ENCODE measurements around the gene RPL22.

RPL22 gene

DNA sequence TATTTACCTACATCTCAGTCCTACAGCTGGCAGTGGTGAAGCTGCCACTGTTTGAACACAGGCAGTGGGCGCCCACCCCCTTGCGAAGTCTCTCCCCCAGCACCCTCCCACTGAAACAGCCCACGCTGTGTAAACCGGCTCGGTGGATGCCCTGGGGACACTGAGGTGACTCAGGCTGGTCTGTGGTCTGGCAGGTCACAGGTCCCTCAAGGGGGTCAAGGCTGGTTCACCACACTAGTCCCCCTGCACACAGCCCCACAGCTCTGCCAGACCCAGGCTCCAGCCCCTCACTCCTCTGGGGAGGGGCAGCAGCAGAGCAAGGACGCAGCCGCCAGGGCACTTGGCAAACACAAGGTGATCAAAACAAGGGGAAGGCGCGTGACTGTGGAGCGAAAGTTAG is 26.8 kb downstream of the RPL22 start:
- DNase-seq (ENCODE audit: low read depth) = no peak

DNA sequence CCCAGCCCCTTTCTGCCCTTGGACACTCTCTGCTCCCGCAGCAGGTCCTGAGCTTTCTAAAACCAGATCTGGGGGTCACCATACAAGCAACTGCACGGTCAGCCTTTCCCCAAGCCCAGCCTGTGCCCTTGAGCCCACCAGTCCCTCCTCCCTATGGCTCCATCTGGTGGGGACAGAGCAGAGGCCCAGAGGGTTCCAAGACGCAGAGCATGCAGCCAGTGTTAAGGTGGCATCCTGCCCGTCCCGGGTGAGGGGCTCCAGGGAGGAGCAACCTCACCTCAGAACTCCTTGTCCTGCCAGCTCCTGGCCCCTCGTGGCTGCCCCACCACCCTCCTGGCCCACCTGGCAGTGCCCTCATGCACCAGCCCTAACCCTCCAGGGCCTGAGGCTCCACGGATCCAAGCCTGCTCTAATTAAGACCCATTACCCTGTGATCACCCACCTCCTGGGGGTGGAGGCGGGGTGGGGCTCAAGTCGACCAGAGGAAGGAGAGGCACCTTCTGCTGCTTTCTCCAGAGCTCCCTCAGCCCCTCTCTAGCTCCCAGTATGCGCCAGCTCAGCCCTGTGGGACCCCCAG is 27.8 kb downstream of the RPL22 start:
- no peak for DNase-seq (ENCODE audit: low read depth)

DNA sequence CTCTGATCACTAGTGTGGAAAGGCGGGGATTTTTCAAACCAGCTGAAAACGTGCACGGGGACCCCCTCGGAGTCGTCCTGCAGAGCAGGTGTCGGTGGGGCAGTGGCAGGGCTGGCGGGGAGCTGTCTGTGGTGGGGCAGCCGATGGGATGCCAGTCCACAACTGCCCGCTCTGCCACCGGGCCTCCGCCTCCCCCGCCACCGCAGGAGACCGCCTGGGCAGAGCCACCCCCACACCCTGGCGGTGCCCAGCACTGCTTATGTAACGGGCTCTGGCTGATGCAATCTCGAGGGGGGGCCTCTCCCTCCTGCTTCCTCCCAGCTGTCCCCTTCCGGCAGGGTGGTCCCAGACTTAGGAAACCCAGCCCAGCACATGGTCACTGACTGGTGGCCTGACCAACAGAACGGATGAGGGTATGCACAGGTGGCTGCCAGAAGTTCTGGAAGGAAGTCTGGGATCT is 28.6 kb downstream of the RPL22 start:
- no peak for DNase-seq (ENCODE audit: low read depth)

DNA sequence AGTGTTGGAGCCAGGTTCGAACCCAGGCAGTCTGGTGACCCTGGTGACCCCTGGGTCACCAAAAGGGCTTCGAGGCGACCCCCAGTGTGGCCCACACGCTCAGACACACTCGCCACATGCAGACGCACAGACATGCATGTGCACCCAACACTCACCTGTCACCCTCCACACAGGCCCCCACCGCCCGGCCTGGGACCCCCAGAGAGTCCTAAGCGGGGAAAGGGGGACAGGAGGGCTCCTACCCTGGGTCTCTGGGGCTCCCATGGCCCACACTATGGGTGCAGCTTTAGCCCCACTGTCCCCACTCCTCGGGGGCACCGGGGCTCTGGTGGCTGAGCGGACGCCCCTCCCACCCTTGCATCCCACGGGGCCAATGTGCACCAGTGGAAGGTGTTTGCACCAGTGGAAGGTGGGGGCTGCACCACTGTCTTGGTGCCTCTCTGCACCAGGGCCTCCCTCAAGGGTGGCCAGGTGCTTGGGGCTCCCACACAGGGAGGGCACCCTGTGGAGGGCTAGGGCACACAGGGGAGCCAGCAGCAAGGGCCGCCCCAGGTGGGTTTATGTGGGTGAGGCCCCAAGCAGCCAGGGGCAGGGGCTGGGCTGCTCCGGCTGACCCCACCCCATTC is 29.2 kb downstream of the RPL22 start:
- DNase-seq (ENCODE audit: low read depth) = no peak

DNA sequence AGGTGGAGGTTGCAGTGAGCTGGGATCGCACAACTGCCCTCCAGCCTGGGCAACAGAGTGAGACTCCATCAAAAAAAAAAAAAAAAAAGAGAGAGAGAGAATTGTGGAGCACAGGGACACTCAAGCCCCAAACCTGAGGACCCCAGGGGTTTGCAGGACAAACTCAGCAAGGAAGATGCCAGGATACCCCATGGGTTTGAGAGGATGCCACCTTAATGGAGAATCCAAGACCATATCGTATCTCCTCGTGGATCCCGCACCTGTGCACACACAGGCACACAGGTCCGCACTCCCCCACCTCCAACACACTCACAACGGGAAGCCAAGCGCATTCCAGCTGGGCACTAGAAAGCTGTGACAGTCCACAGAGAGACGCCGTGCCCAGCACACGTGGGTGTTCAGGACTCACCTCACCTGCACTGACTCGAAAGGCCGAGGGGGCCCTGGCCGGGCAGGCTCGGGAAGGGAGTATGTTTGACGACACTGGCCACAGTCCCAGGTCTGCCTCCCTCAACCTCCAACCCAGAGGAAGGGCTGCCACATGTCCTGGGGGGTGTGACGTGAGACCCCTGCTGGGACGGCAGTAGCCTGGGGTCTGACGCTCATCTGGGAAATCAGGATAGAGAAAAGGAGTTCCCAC is 30.3 kb downstream of the RPL22 start:
- no peak for DNase-seq (ENCODE audit: low read depth)

DNA sequence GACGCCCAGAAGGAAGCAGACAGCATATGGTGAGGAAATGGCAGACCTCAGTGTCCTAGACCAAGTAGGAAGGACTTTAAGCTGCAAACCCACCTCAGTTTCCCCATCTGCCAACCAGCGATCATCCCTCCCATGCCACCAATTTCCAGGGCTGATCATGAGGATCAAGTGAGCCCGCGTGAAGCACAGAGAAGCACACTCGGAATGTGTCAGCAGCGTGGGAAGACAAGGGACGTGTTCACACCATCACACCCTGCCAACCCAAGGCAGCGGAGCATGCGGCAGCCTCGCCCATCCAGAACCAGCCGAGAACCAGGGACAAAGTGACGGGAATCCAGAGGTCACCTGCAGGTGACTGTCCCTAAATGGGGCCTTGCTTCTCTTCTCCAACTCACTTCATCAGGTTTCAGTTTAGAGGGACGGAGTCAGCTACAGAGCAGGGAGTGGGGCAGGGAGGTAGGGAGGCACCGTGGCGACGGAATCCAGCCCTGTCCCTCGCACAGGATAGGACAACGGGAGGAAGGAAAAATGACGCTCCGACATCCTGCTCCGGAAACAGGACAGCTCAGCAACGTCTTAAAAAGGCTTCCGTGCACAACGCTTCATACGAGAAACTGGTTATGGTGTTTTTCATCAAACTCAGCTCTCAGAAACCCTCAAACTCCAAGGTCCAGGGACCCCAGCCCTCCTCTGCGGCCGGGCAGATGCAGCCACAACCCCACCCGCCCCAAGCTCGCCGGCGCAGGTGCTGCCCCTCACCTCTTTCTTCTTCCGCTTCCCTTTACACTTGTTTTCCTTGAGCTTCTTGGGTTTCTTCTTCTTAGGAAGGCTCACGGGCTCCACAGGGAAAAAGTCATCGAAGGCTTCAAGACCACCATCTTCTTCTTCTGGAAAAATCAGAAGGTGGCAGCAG is 31.7 kb downstream of the RPL22 start:
- no peak for DNase-seq (ENCODE audit: low read depth)

DNA sequence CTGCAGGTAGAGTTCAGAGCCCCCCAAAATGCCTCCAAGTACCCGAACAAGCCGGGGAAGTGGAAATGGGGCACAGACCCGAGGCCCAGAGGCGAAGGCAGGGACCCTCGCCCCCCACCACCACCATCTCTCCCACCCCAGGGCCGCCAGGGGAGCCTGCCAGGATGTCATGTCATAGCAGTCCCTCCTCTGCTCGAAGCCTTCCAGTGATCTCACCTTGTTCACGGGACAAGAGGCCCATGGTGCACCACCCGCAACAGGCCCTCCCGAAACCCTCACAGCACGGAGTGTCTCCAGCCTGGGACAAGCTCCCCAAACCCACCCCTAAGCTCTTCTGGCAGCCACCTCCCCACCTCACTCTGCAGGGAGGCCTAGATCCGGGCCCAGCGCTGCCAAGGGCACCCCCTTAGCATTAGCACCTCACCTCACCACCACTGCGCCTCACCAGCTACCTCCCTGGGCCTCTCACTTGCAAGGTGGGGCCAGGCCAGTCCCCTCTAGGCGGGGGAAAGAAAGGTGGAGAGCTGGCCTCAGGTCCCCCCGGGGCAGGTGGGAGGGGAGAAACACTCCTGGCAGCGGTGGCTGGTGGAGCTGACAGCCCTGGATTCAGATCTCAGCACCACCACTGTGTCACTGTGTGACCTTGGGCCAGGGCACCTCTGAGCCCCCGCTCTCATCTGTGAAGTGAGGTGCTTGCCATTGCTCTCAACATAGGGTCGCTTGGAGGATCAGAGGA is 32.6 kb downstream of the RPL22 start:
- no peak for DNase-seq (ENCODE audit: low read depth)

DNA sequence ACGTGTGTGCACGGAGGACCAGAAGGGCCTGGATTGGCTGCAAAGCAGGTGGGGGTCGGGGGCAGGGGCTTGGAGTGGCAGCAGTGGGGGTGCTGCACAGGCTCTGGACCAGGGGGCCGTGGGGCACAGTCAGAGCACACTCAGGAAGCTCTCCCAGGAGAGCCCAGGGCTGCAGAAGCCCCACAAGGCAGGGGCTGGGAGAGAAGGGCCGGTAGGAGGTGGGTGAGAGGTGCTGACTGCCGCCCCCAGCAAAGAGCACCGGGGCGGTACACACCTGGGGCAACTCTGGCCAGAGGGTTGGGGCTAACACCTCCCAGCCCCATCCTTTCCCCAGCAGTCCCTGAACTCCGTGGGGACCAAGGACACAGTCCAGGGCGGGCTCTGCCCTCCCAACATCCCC is 33.2 kb downstream of the RPL22 start:
- DNase-seq (ENCODE audit: low read depth) = no peak

DNA sequence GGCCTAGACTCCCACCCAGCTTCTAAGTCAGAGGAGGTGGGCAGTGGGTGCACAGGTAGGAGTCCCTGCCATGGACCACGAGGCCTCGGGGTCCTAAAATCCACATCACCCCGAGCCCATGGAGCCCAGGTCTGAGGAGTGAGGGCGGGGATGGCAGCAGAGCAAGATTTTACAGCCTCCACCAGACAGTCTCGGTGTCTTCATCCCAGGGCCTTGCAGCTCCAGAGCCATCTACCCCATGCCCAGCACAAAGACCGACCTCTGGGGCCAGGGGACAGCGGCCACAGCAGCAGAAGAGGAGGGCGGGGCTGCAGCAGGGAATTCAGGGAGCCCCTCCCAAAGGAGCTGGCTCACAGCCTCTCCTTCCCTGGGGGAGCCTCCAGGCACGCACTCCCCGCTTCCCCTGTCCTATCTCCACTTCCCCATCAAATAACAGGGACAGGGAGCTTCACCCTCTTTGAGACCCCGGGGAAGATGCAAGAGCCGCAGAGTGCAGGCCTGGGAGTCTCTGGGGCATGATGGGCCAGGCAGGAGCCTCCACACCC is 33.9 kb downstream of the RPL22 start:
- DNase-seq (ENCODE audit: low read depth) = no peak

DNA sequence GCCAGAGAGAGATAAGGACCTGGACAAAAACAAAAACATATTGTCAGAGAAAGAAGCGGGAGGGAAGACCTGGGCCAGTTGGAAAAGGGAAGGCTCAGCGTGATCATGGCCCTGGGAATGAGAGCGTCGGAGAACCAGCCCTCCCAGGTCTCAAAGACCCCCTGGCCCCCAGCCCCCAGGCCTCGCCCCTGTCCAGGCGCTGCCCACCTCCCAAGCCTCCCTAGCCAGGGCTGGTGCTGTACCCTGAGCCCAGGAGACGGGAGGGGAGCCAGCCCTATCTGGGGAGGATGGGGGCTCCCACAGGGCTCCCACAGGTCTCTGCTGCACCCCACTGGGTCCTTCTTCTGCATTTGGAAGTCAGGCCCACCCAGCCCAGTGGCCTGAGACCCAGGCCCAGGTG is 34.4 kb downstream of the RPL22 start:
- no peak for DNase-seq (ENCODE audit: low read depth)

DNA sequence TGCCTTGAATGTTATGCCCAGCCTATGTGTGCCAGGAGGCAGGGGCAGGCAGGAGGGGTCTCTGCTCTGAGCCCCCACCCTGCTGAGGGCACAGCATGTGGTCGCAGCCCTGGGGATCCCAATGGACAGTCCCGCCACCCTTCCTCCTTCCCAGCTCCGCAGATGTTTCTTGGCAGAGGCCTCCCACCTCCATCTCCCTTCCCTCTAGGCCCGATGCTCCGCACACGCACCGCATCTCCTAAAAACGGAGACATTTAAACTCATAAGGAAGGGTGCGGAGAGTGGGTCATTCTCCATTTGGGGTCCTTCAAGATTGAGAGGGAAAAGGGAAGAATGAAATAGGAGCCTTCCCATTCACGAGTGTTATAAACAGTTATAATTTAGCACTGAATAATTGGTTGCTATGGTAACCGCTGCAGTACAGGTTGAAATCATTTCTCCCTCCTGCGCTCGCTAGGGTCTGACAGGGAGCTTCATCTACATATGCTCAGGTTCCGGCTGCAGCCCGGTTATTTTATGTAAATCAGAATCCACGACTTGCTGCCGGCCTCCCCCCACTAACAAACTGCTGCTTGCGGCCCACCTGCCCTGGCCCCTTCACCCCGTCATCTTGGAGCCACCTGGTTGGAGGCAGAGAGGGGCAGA is 35.3 kb downstream of the RPL22 start:
- no peak for DNase-seq (ENCODE audit: low read depth)

DNA sequence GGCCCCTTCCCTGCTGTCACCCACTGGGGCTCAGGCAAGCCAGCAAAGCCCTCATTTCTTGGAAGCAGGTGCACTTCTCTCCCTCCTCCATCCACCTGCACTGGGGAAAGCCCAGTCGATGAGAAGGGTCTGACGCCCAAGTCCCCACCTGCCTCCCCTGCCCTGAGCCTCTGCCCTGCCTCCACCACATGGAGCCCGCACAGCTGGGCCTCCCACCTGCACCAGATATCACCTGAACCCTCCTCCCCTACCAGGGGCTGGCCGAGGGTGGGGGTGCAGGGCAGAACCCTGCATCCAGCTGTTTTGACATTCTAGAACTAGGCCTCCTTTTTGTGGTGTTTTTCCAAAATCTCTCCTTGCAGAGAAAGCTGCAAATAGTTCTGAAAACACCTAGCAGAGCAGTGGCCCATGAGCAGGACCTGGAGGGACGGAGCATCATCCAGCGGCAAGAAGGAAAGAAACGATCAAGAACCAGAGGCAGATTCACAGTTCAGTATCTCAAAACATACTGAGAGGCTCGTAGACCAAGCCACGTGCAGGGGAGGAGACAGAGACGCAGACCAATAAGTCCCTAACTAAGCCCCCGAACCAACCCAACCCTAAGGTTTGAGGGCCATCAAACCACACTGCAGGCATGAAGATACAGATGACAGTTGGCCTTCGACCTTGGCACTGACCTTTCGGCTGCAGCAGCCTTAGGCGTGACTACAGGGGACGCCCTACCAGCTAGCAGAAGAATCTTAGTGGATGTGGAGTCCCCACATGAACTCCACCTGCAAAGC is 36.0 kb downstream of the RPL22 start:
- no peak for DNase-seq (ENCODE audit: low read depth)

DNA sequence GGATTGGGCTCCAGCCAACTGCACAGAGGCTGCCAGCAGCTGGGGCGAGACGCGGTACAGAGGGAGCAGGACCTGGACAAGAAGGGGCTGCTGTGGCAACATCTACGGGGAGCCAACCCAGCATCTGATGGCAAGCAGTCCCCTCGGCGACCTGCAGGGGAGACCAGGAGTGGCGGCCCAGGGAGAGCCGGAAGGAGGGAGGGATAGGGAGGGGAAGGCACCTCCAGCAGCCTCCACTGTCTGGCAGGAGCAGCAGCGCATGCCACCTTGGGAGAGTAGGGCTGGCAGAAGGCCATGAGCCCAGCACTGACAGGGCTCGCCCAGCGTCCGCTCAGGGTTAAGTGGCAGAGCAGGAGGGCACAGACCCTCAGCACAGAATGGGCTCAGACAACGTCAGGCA is 36.6 kb downstream of the RPL22 start:
- DNase-seq (ENCODE audit: low read depth) = no peak

DNA sequence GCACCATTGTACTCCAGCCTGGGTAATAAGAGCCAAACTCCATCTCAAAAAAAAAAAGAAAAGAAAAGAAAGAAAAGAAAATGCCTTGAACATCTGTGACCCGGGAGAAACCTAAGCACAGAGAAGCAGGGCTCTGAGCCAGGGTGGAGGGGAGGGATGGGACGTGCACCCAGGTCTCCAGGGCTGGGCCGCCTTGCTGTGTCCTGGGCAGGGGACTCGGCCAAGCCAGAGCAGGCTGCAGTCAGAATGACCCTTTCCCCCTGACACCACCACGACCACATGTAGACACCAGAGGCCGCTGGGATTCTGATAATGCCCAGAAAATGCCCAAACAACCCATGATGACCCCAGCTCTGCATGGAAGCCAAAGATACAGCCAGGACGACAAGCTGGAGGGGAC is 37.1 kb downstream of the RPL22 start:
- no peak for DNase-seq (ENCODE audit: low read depth)

DNA sequence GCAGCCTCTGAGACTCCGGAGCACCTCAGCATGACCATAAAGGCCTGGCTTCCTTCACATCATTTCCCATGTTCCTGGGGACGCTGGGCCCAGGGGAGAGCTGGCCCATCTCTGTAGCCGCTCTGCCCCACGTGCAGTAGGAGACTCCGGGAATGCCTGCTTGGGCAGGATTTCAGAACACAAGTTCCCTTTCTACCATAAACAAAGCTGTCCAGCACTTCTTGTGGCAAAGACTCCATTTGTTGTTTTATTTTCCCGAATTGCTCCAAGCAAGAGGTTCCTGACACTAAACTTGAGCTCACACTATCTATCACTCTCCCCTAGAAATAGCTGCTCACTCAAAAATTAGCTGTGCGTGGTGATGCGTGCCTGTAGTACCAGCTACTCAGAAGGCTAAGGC is 41.2 kb downstream of the RPL22 start:
- DNase-seq (ENCODE audit: low read depth) = no peak

DNA sequence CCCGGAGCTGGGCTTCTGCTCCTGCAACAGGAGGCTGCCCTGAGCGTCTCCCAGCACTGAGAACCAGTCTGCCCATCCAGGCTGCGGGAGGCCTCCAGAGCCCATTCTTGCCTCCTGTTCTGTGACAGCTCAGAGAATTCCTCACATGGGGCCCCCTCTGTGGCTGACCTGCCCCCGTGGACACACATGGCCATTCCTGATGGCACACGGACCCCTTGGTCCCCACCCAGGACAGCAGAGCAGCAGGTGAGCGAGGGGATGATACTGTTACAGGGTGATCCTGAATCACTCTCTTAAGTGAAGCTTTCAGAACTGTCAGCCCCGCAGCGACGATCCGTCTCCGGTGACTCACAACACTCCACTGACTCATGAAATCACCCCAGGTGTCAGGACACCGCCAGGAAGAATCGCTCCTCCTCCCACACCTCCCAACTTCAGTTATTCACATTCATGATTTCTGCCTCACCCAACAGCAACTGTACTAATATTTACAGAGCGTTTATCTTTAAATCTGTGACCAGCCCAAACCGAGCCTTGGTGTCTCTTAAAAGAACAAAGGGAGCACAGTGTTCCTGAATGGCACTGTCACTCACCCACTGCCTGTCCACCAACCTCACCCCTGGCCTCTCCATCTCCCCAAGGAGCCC is 41.7 kb downstream of the RPL22 start:
- no peak for DNase-seq (ENCODE audit: low read depth)

DNA sequence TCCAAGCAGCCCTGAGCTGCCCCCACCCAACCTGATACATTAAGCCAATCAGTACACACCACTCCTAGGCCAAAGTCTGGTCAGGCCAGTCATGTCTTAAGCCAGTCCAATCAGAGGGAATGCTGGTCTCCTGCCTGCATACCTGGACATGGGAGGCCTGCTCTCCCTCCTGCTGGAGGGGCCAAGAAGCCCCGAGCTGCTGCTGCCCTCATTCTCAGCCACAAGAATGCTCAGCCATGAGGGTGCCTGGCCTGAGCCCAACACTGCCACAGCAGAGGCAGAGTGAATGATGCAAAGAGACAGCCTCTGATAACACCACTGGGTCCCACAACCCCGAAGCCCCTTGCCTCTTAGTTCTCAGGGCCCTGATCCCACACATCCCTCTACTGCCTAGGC is 42.3 kb downstream of the RPL22 start:
- DNase-seq (ENCODE audit: low read depth) = no peak

DNA sequence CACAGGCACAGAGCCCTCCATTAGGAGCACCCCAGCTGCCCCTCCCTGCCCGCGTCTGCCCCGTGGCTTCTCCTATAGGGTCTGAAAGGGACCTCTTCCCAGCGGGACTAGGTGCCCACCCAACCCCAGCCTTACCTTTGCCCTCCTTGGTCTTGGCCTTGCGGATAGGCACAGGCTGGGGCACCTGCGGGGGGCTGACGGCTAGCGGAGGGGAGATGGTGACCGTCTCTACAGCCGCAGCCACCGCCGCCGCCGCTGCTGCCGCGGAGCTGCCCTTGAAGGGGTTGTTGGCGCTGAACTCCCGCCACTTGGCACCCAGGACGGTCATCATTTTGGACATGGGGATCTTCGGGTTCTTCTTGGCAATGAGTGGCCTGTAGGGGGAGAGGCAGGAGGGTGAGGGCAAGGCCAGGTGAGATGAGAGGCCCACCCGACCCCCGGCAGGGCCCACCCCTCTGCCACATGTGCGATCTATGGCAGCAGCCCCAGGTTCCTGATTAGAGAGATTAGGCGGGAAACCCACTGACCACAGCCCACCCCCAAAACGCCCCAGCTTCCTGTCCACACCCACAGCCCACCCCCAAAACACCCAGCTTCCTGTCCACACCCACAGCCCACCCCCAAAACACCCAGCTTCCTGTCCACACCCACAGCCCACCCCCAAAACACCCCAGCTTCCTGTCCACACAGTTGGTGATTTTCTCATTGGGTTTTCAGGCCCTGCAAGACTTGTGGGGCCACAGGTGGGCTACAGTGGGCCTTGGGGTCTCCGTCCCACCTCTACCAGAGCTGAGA is 44.7 kb downstream of the RPL22 start:
- no peak for DNase-seq (ENCODE audit: low read depth)

DNA sequence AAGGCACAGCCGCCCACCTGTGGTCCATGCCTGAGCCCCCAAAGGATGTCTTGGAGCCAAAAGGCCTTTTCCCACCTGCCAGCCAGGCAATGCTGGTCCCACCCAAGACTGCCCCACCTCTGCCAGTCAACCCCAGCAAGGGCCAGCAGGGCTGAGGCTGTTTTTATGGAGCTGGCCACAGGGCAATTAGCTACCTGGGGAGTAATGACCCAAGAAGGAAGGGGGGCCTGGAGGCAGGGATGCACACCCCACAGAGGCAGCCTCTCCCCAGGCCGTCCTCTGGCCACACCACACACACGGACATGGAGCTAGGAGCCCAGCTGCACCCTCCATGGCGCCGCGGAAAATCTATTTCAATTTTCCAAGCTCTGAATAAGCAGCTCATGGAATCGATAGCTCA is 46.5 kb downstream of the RPL22 start:
- no peak for DNase-seq (ENCODE audit: low read depth)

Data from activated T-helper 9 cell treated with anti-CD3 and anti-CD28 coated beads, Interleukin-2, amount 50 U/mL, for 16 hours (primary cell).